HEK293T (cell line): ENCODE data around the gene ZNF205.

Experiments
- CTCF ChIA-PET: fragments of 350-600 bp; formaldehyde crosslinking; extraction: SDS; loops from one replicate; lab custom pipeline; 2021; ENCODE audit warnings: antibody characterized with exemption, inconsistent platforms; lab: Yijun Ruan, JAX
- POLR2A ChIA-PET: fragments of 350-600 bp; formaldehyde crosslinking; extraction: SDS; loops from one replicate; lab custom pipeline; 2020; ENCODE audit warnings: antibody characterized with exemption, inconsistent platforms; lab: Yijun Ruan, JAX
- DNase-seq: peaks from one replicate; pipeline ENCODE4 v3.0.0; 2012; ENCODE audit warnings: mixed read lengths; ENCODE audit errors: extremely low spot score
- ARNT ChIP-seq: fragments of 450-650 bp; IDR thresholded peaks from 2 replicates; pipeline ENCODE4 v1.6.1; 2017; ENCODE audit warnings: mild to moderate bottlenecking
- BHLHE40 ChIP-seq: fragments of 450-650 bp; IDR thresholded peaks from 2 replicates; pipeline ENCODE4 v1.6.1; 2016; ENCODE audit warnings: mild to moderate bottlenecking, moderate library complexity, borderline replicate concordance
- CTBP1 ChIP-seq: fragments of 450-650 bp; IDR thresholded peaks from 2 replicates; pipeline ENCODE4 v1.6.1; 2016; ENCODE audit warnings: borderline replicate concordance
- ELF4 ChIP-seq: fragments of 450-650 bp; IDR thresholded peaks from 2 replicates; pipeline ENCODE4 v1.6.1; 2017; ENCODE audit warnings: antibody characterized with exemption
- FOXA1 ChIP-seq: fragments of 450-650 bp; IDR thresholded peaks from 2 replicates; pipeline ENCODE4 v1.6.1; 2016; ENCODE audit warnings: mild to moderate bottlenecking
- FOXK2 ChIP-seq: fragments of 450-650 bp; IDR thresholded peaks from 2 replicates; pipeline ENCODE4 v1.6.1; 2016; ENCODE audit warnings: mild to moderate bottlenecking
- FOXM1 ChIP-seq: fragments of 450-650 bp; IDR thresholded peaks from 2 replicates; pipeline ENCODE4 v1.6.1; 2017; ENCODE audit warnings: mild to moderate bottlenecking, borderline replicate concordance
- HDGF ChIP-seq: fragments of 450-650 bp; IDR thresholded peaks from 2 replicates; pipeline ENCODE4 v1.6.1; 2017; ENCODE audit warnings: antibody characterized with exemption, borderline replicate concordance
- L3MBTL2 ChIP-seq: fragments of 450-650 bp; conservative IDR thresholded peaks from 2 replicates; pipeline ENCODE4 v1.6.1; 2016; ENCODE audit warnings: mild to moderate bottlenecking
- LEF1 ChIP-seq: fragments of 450-650 bp; IDR thresholded peaks from 2 replicates; pipeline ENCODE4 v1.6.1; 2017; ENCODE audit warnings: mild to moderate bottlenecking, borderline replicate concordance
- NFRKB ChIP-seq: fragments of 450-650 bp; IDR thresholded peaks from 2 replicates; pipeline ENCODE4 v1.6.1; 2016; ENCODE audit warnings: mild to moderate bottlenecking, moderate library complexity
- PKNOX1 ChIP-seq: fragments of 450-650 bp; IDR thresholded peaks from 2 replicates; pipeline ENCODE4 v1.6.1; 2016
- SP1 ChIP-seq: fragments of 450-650 bp; IDR thresholded peaks from 2 replicates; pipeline ENCODE4 v1.6.1; 2017
- SUZ12 ChIP-seq: fragments of 450-650 bp; IDR thresholded peaks from 2 replicates; pipeline ENCODE4 v1.6.1; 2016; ENCODE audit warnings: mild to moderate bottlenecking
- TARDBP ChIP-seq: fragments of 450-650 bp; IDR thresholded peaks from 2 replicates; pipeline ENCODE4 v1.6.1; 2016
- ZNF384 ChIP-seq: fragments of 450-650 bp; IDR thresholded peaks from 2 replicates; pipeline ENCODE4 v1.6.1; 2016

The ZNF205 gene

GRCh38 chr16:3099732-3100499 is 12.5 kb upstream of the ZNF205 start:
- POLR2A ChIA-PET: interaction anchor here (0.7 to 1.1 kb wide), 3 partner anchors 23 to 343 kb away, joined by 3 to 4 read pairs (median 4); partner anchors contain the start of genes NAA60 and ZNF597
- TF ChIP-seq ZNF384: peak; percentile 78
- TF ChIP-seq SP1: no peak
- TF ChIP-seq FOXA1: no peak
- no peak for TF ChIP-seq SUZ12
- peak; percentile 64 for TF ChIP-seq L3MBTL2
- no peak for TF ChIP-seq PKNOX1
- no peak for TF ChIP-seq NFRKB
- TF ChIP-seq TARDBP: no peak
- no peak for TF ChIP-seq LEF1
- no peak for TF ChIP-seq ARNT
- no peak for TF ChIP-seq HDGF
- TF ChIP-seq FOXK2: no peak
- no peak for TF ChIP-seq BHLHE40
- TF ChIP-seq ELF4: no peak
- TF ChIP-seq CTBP1: no peak
- no peak for TF ChIP-seq FOXM1
- CTCF ChIA-PET: no interaction called here
- peak; percentile 98 for DNase-seq

GRCh38 chr16:3101018-3101840 is 11.2 kb upstream of the ZNF205 start:
- POLR2A ChIA-PET: interaction anchor here (0.8 to 1.1 kb wide), 3 partner anchors 22 to 34 kb away, joined by 3 to 4 read pairs (median 3); partner anchors contain the start of gene ZNF213
- peak; percentile 61 for DNase-seq
- CTCF ChIA-PET: interaction anchor here (0.6 to 1.5 kb wide), 9 partner anchors 11 to 70 kb away, joined by 3 to 5 read pairs (median 3); partner anchors contain the start of gene ZNF205
- TF ChIP-seq SUZ12 (no peak), ZNF384 (peak; percentile 61; the same call in 1 of the 2 replicates)

GRCh38 chr16:3101841-3102470 is 10.4 kb upstream of the ZNF205 start:
- ChIA-PET POLR2A (interaction anchor here (0.8 kb wide), 1 partner anchor 10 kb away, joined by 4 read pairs; the partner anchor contains the start of gene ZNF205), CTCF (interaction anchor here (0.7 to 1.5 kb wide), 4 partner anchors 10 to 31 kb away, joined by 3 to 4 read pairs (median 4); partner anchors contain the start of gene ZNF205)
- no peak for DNase-seq
- no peak for TF ChIP-seq FOXA1
- TF ChIP-seq SUZ12: no peak

GRCh38 chr16:3106205-3106928 is 6.0 kb upstream of the ZNF205 start:
- POLR2A ChIA-PET: interaction anchor here (0.5 to 4.6 kb wide), 6 partner anchors 8 to 44 kb away, joined by 3 to 24 read pairs (median 4); partner anchors contain the start of genes ZNF205 and ZNF213
- CTCF ChIA-PET: interaction anchor here (0.7 kb wide), 1 partner anchor 58 kb away, joined by 3 read pairs; no protein-coding TSS in a partner anchor
- DNase-seq: peak; percentile 96
- TF ChIP-seq HDGF: peak; percentile 88; the same call in 1 of the 2 replicates
- no peak for TF ChIP-seq ZNF384
- TF ChIP-seq L3MBTL2: peak; percentile 69

- TF ChIP-seq ZNF384 (no peak), CTBP1 (no peak), BHLHE40 (no peak), SP1 (no peak), L3MBTL2 (no peak), ARNT (no peak), FOXM1 (no peak), PKNOX1 (no peak), ELF4 (no peak), NFRKB (no peak), HDGF (no peak), FOXA1 (no peak), SUZ12 (no peak), FOXK2 (no peak), LEF1 (no peak), TARDBP (no peak)
- no peak for DNase-seq
- POLR2A ChIA-PET: interaction anchor here (0.6 to 4.3 kb wide), 12 partner anchors 8 to 95 kb away, joined by 3 to 24 read pairs (median 4); partner anchors contain the start of genes CLDN6 and ZNF213
- CTCF ChIA-PET: interaction anchor here (1.4 kb wide), 1 partner anchor 11 kb away, joined by 3 read pairs; no protein-coding TSS in a partner anchor
Measured at GRCh38 chr16:3112881-3113574, 642 bp downstream of the ZNF205 start.
